ENCODE results near the gene MYEOV.
A peak's percentile ranks its signal among the peaks of the same experiment; 100 is the strongest.

The MYEOV gene

DNA sequence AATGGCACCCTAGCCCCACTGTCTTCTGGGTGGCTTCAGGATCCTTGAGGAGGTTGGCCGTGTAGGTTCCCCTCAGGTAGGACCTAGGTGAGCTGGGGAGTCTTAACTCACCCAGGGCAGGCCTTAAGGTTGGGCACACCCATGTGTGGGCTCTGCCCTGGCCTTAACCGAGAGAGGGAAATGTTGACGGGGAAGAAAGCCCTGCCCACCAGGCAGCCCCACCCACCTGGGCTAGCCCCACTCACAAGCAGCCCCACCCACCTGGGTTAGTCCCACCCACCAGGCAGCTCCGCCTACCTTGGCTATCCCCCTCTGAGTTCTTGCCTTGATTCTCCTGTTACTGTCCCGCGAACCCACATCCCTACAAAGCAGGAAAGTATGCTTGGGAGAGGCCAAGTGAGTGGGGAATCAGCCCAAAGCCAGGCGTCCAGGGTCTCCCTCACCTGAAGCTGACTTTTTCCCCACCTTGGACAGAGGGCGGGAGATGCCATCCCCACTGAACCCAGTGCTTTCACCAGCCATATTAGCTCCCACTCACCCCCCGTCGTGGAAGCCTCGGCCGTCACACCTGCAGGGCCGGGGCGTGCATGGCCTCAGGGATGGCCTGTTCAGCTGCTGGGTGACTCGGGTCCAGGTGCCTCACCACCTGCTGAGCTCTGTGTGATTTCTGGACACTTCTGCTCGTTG is at the start of gene MYEOV:
Gene MYEOV (plus strand): TSS at position 337 of the 687 bp plus-strand sequence. CDS start 1,200 bp downstream, outside the sequence.
- DNase-seq (ENCODE audit: low spot score) = peak; percentile 71

GRCh38 chr11:69244266-69244665 is 49.7 kb upstream of the MYEOV start:
- DNase-seq (ENCODE audit: low spot score) = no peak

DNA sequence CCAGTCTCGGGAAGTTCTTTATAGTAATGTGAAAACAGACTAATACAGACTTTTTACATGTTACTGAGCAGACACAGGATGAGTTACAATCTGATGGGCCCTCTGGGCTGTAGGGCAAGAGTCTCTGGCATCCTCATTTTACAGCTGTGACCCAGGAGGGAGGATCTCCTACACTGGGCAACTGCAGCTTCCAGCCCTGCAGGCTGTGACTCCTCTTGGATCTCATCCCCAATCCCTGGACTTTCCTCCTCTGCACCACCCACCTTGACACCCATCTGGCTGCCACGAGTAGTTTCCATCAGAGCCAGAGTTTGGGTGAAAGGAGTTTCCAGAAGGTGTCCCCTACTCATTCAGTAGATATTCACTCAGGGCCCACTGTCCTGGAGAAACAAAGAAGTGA is 48.9 kb upstream of the MYEOV start:
- DNase-seq (ENCODE audit: low spot score) = no peak

- no peak for DNase-seq (ENCODE audit: low spot score)
These were observed 48.2 kb upstream of the MYEOV start for GRCh38 chr11:69245491-69246345.

- no peak for DNase-seq (ENCODE audit: low spot score)
These were observed 44.4 kb upstream of the MYEOV start for GRCh38 chr11:69249311-69250185.

DNA sequence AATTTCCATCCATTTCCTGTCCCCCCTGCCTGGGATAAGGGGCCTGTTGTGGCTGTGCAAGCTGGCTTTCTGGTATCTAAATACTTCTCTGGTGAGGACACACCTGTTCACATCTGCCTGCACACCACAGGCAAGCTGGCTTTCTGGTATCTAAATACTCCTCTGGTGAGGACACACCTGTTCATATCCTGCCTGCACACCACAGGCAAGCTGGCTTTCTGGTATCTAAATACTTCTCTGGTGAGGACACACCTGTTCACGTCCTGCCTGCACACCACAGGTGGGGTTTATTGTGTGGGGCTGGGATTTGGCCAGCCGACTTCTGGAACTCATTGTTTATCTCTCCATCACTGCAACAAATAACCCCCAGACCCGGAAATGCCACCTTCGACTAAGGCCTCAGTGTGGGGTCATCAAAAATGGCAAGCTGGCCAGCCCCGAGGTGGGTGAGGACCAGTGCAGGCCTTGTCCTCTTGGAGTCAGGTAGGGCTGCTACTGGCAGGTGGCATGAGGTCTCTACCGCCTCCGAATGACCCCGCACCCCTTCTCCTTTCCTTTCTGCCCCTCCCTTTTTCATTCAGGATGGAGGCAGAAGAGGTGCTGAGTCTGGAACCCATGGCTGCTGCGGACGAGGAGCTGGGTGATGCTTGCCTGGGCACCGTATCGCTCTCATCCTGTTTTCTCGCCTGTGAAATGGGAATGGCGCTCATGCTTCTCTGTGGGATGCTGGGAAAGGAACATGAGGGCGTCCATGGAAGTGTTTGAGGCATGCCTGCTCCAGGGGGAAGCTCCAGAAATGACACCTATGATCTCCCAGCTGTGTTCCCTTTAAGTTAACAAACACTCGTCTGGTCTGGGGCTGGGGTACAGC is 43.5 kb upstream of the MYEOV start:
- DNase-seq (ENCODE audit: low spot score) = no peak

- no peak for DNase-seq (ENCODE audit: low spot score)
These were observed 42.9 kb upstream of the MYEOV start for GRCh38 chr11:69251057-69251393.

- DNase-seq (ENCODE audit: low spot score) = no peak
These were observed 42.1 kb upstream of the MYEOV start for GRCh38 chr11:69251639-69252489.

DNA sequence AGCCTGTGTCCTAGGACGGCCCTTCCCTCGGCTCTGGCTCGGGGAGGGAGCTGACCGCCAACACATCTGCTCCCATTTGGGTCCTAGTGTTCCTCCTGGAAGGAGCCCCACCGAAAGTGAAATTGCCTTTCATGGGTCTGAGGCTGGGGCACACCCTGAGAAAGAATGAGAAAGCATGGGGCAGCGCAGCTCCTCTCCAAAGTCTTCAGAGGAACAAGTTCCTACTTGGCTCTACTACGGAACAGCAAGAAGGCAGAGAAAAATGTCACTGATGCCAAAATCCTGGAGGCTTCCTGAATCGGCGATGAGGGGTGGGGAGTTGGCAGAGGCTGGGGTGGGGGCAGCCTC is 41.5 kb upstream of the MYEOV start:
- no peak for DNase-seq (ENCODE audit: low spot score)

DNA sequence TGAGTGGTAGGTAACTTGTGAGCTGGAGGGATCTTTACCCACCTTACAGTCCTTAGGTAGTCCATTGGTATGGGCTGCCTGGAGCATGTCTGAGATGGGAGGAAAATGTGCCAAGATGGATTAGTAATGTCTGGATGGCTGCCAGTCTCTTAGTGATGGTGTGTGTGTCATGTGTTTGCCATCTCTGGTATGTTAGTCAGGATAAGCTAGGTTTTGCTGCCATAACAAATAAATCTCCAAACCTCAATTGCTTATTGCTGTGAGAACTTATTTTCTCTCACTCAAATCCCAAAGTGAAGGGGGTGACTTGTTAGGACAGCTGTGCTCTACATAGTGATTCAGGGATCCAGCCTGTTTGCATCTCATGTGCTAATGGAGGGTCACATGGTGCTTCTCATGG is 40.9 kb upstream of the MYEOV start:
- DNase-seq (ENCODE audit: low spot score) = no peak

- no peak for DNase-seq (ENCODE audit: low spot score)
These were observed 36.8 kb upstream of the MYEOV start for GRCh38 chr11:69257134-69257533.

DNA sequence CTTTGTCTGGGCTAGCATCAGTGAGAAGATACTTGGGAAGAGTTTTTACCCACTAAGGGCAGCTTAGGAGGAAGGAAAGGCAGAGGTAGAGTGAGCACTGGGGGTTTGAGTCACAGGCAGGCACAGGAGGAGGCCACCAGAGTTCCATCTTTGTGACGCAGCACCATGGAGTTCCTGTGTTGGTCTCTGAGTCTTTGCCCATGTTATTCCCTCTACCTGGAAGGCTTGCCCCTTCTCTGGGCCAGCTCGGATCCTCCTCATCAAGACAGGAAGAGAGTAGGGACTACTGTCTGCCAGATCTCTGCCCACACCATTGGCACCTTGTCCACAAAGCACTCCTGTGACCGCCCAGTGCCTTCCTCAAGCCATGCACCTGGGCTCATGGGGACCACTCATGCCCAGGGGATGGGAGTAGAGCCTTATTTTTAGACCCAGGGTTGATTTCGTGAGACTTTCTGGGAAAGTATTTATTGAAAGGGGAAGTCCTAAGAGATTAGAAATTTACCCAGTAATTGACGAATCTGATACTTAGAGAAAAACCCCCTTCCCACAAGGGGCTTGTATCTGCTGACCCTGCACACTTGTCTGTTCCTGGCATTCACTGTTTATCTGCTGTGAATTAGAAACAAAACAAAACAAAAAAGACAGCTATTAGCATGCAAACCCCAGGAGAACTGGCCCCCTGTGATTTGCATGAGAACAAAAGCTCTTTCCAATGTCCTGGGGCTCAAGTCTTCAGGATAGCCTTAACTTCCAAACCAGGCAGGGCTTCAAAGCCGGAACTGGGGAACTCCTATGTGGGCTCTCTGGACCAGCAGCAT is 35.9 kb upstream of the MYEOV start:
- no peak for DNase-seq (ENCODE audit: low spot score)

DNA sequence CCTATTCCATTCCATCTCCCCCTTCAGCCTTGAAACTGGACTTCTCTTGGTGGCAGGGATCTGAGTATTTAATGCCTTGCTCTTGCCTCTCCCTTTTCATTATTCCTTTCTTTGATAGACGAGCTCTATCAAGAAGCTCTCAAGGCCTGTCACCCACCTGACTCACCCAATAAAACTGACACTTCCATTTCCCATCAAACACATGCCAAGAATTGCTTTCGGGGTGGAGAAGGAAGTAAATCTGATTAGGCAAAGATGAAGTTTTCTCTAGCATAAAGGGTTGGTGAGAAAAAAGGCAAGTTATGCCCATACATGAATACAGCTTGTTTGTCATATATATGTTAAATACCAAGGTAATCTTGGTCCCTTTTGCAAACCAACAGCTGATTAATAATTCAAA is 34.9 kb upstream of the MYEOV start:
- no peak for DNase-seq (ENCODE audit: low spot score)

- DNase-seq (ENCODE audit: low spot score) = no peak
These were observed 33.3 kb upstream of the MYEOV start for GRCh38 chr11:69260622-69261021.

GRCh38 chr11:69261116-69261515 is 32.8 kb upstream of the MYEOV start:
- no peak for DNase-seq (ENCODE audit: low spot score)

DNA sequence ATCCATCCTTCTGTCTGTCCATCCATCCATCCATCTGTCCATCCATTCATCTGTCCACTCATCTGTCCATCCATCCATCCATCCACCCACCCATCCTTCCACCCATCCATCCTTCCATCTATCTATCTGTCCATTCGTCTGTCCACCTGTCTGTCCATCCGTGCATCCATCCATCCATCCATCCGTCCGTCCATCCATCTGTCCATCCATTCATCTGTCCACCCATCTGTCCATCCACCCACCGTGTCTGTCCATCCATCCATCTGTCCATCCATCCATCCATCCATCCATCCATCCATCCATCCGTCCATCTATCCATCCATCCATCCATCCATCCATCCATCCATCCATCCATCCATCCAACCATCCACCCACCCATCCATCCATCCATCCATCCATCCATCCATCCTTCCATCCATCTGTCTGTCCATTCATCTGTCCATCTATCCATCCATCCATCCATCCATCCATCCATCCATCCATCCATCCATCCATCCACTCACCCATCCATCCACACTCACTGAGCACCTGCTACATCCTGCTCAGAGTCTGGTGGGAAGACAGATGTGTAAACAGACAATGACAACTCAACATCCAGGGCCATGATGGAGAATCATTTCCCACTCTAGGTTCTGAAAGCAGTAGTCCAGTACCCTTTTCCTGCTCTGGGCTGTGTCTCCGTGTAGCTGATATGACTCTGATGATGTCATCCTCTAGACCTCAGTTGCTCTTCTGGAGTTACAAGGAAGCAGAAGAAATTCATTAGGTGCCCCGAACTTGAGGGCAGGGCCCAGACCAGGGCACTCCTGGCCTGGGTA is 30.8 kb upstream of the MYEOV start:
- no peak for DNase-seq (ENCODE audit: low spot score)

DNA sequence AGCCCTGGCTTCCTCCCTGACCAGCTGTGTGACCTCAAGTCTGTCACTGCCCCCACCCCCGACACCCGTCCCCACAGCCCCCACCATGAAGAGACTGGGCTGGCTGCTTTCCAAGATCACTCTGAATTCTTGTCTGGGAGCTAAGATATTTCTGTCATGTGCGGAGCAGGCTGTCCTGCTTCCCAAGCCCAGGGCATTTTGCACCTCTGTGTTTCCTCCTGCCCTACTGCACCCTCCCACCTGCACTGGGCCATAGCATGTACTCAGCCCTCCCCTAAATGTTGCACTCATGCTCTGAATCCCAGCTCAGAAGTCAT is 30.3 kb upstream of the MYEOV start:
- no peak for DNase-seq (ENCODE audit: low spot score)

DNA sequence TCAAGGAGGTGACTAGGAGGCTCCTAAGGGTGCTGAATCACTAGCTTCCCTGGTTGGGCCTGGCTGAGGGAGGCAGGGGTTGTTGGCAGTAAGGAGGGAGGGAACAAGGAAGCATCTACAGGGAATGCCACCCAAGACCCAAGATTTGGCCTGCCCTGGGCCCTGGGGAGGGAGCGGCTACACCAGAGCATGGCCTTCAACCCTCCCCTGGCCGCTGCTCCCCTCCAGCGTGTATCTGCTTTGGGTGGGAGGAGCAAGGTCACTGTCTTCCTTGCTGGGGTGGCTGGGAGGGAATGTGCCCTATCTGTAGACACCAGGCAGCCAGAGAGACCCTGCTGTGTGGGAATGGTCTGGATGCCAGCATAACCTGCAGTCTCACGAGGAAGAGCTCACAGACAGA is 29.5 kb upstream of the MYEOV start:
- DNase-seq (ENCODE audit: low spot score) = no peak

- DNase-seq (ENCODE audit: low spot score) = no peak
These were observed 28.7 kb upstream of the MYEOV start for GRCh38 chr11:69265210-69265609.

Measured in HuH-7.5 (cell line).